ENCODE results near the gene A2M.

GRCh38 chr12:9114946-9115345 is 773 bp downstream of the A2M start:
- TF ChIP-seq CTCF (IDR thresholded peaks at IDR 0.05; ENCODE audit: poor library complexity) (no peak), EZH2phosphoT487 (IDR thresholded peaks at IDR 0.05; ENCODE audit: low read depth, severe bottlenecking, unreplicated experiment) (no peak), EZH2 (IDR thresholded peaks at IDR 0.05; ENCODE audit: borderline replicate concordance) (no peak)
